ENCODE results near the gene FOXA2.
"Not testable (repeated sequence)": the region's sequence is repeated elsewhere in the genome, so short reads cannot be mapped to it uniquely, and the experiment has no call there.

DNA sequence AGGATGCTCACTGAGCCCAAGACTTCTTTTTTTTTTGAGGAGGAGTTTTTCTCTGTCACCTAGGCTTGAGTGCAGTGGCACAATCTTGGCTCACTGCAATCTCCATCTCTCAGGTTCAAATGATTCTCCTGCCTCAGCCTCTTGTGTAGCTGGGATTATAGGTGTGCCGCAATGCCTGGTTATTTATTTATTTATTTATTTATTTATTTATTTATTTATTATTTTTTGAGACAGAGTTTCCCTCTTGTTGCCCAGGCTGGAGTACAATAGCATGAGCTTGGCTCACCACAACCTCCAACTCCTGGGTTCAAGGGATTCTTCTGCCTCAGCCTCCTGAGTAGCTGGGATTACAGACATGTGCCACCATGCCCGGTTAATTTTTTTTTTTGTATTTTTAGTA, 14.9 kb upstream of the FOXA2 start:
- TF ChIP-seq EZH2 (IDR thresholded peaks at IDR 0.05; ENCODE audit: insufficient read depth, poor library complexity, severe bottlenecking); EZH2phosphoT487 (IDR thresholded peaks at IDR 0.05; ENCODE audit: insufficient read depth, low read depth): not testable (repeated sequence)
